ENCODE results near the gene ASIC1.

The ASIC1 gene

GRCh38 chr12:50090391-50090790 is 33.0 kb downstream of the ASIC1 start:
- no peak for DNase-seq (ENCODE audit: low spot score)
- in situ Hi-C loops (cut with MboI; ENCODE audit: low sequenced_read_pairs, unreplicated experiment): no loop called here
- no peak for TF ChIP-seq CTCF (IDR thresholded peaks at IDR 0.05; ENCODE audit: borderline replicate concordance, control extremely low read depth, extremely low read depth, insufficient read depth, missing control alignments)

GRCh38 chr12:50097952-50098351 is 40.6 kb downstream of the ASIC1 start:
- DNase-seq (ENCODE audit: low spot score): no peak
- no peak for TF ChIP-seq CTCF (IDR thresholded peaks at IDR 0.05; ENCODE audit: borderline replicate concordance, control extremely low read depth, extremely low read depth, insufficient read depth, missing control alignments)
- in situ Hi-C loops (cut with MboI; ENCODE audit: low sequenced_read_pairs, unreplicated experiment): no loop called here

GRCh38 chr12:50099302-50100008 is 42.1 kb downstream of the ASIC1 start:
- no peak for DNase-seq (ENCODE audit: low spot score)
- in situ Hi-C loops (cut with MboI; ENCODE audit: low sequenced_read_pairs, unreplicated experiment): no loop called here
- TF ChIP-seq CTCF (IDR thresholded peaks at IDR 0.05; ENCODE audit: borderline replicate concordance, control extremely low read depth, extremely low read depth, insufficient read depth, missing control alignments): no peak

GRCh38 chr12:50100561-50100960 is 43.2 kb downstream of the ASIC1 start:
- in situ Hi-C loops (cut with MboI; ENCODE audit: low sequenced_read_pairs, unreplicated experiment): no loop called here
- TF ChIP-seq CTCF (IDR thresholded peaks at IDR 0.05; ENCODE audit: borderline replicate concordance, control extremely low read depth, extremely low read depth, insufficient read depth, missing control alignments): no peak
- no peak for DNase-seq (ENCODE audit: low spot score)

GRCh38 chr12:50101663-50102062 is 44.3 kb downstream of the ASIC1 start:
- DNase-seq (ENCODE audit: low spot score): no peak
- in situ Hi-C loops (cut with MboI; ENCODE audit: low sequenced_read_pairs, unreplicated experiment): no loop called here
- no peak for TF ChIP-seq CTCF (IDR thresholded peaks at IDR 0.05; ENCODE audit: borderline replicate concordance, control extremely low read depth, extremely low read depth, insufficient read depth, missing control alignments)

DNA sequence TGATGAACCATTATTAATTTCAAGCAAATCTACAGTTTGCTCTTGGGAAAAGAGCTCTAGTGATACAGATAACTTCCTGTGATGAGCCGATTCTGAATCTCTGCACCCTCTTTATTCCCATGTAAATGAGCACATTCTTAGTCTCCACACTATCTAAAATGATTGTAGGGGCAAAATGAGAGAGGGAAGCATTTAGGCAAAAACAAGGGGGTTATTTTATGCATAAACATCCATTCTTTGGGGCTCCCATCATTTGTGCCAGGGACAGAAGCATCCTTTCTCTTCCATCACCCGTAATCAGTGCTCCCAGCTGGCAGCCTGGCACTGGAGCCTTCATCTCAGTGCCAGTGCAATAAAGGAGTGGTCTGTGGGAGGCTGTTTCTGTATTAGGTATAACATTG is 44.7 kb downstream of the ASIC1 start:
- no peak for DNase-seq (ENCODE audit: low spot score)
- no peak for TF ChIP-seq CTCF (IDR thresholded peaks at IDR 0.05; ENCODE audit: borderline replicate concordance, control extremely low read depth, extremely low read depth, insufficient read depth, missing control alignments)
- in situ Hi-C loops (cut with MboI; ENCODE audit: low sequenced_read_pairs, unreplicated experiment): no loop called here
